A549 (cell line): Measurements from ENCODE around the gene ZNHIT2. TPM values are rescaled to one million over a fixed set of nuclear protein-coding genes. Genes with fewer than 3 reads are reported as not detected.

Experiments
- ATAC-seq, 2 experiments: fragments of 200-7000 bp in 1 of 2; fragments of >200 bp in 1 of 2; cut with Nextera tagmentation in 1 of 2; cut with Tn5 transposase in 1 of 2; 3 replicates each; pipeline versions ENCODE4 v1.8.0 to v1.9.1; 2018 to 2020; ENCODE audit warnings: mild to moderate bottlenecking in 1 of 2, moderate library complexity in 1 of 2
- CTCF ChIA-PET: fragments of 300-600 bp; sonication (Branson Sonifier 250); formaldehyde crosslinking; extraction: SDS; loops from one replicate; lab custom pipeline; 2021; ENCODE audit warnings: antibody characterized with exemption, inconsistent platforms; lab: Yijun Ruan, JAX
- POLR2A ChIA-PET: fragments of 350-600 bp; formaldehyde crosslinking; extraction: SDS; loops from one replicate; lab custom pipeline; 2021; ENCODE audit warnings: antibody characterized with exemption, inconsistent platforms; lab: Yijun Ruan, JAX
- DNase-seq, 2 experiments: peaks; one replicate each; pipeline versions ENCODE4 v3.0.0 to v3.0.0-alpha.2; 2011 to 2016; ENCODE audit warnings: low read depth in 1 of 2, low spot score in 1 of 2
- FAIRE-seq: peaks from 2 replicates; lab custom pipeline; 2011; peaks lifted over from hg19 to GRCh38; lab: Jason Lieb, UNC
- H3K27ac ChIP-seq, 2 experiments: fragments of >200 bp; sonication (Bioruptor Twin); formaldehyde crosslinking; 3 replicates each; pipeline ENCODE4 v1.5.1; 2016 to 2017
- H3K4me1 ChIP-seq: fragments of >200 bp; sonication (Bioruptor Twin); formaldehyde crosslinking; 3 replicates; pipeline ENCODE4 v1.6.1; 2016
- H3K4me2 ChIP-seq: fragments of >200 bp; sonication (Bioruptor Twin); formaldehyde crosslinking; 3 replicates; pipeline ENCODE4 v1.6.1; 2016
- H3K4me3 ChIP-seq: fragments of >200 bp; sonication (Bioruptor Twin); formaldehyde crosslinking; 3 replicates; pipeline ENCODE4 v1.5.1; 2016
- H3K9me3 ChIP-seq: fragments of >200 bp; sonication (Bioruptor Twin); formaldehyde crosslinking; 3 replicates; pipeline ENCODE4 v1.6.1; 2016
- ATOH8 ChIP-seq: fragments of 250-450 bp; sonication (Bioruptor Pico); IDR thresholded peaks from 2 replicates; pipeline ENCODE4 v1.5.0; 2020; ENCODE audit warnings: low read depth, mild to moderate bottlenecking, moderate library complexity
- BCL3 ChIP-seq: fragments of >200 bp; sonication (Bioruptor Twin); formaldehyde crosslinking; IDR thresholded peaks from 3 replicates; pipeline ENCODE4 v1.6.1; 2016
- BHLHE40 ChIP-seq: IDR thresholded peaks from 2 replicates; pipeline ENCODE4 v1.6.1; 2012; ENCODE audit warnings: low read depth, low read length, inconsistent platforms
- CBX8 ChIP-seq: fragments of 200-600 bp; sonication (generic); IDR thresholded peaks from 2 replicates; pipeline ENCODE4 v1.6.1; 2016
- CEBPB ChIP-seq, 2 experiments: fragments of >200 bp in 1 of 2; sonication (Bioruptor Twin) in 1 of 2; formaldehyde crosslinking in 1 of 2; IDR thresholded peaks; 2 replicates each; pipeline ENCODE4 v1.6.1; 2012 to 2016
- CHD2 ChIP-seq: fragments of 150-350 bp; IDR thresholded peaks from 2 replicates; pipeline ENCODE4 v1.6.1; 2014; ENCODE audit warnings: low read length; ENCODE audit not compliant: partially characterized antibody
- ELK1 ChIP-seq: fragments of 150-350 bp; IDR thresholded peaks from 2 replicates; pipeline ENCODE4 v1.6.1; 2014; ENCODE audit warnings: low read depth, mild to moderate bottlenecking, low read length
- EP300 ChIP-seq, 2 experiments: fragments of >200 bp; sonication (Bioruptor Twin); formaldehyde crosslinking; IDR thresholded peaks; 2 replicates in 1 of 2; 3 replicates in 1 of 2; pipeline ENCODE4 v1.6.1; 2016 to 2017
- FOXS1 ChIP-seq: fragments of 250-450 bp; sonication (Bioruptor Pico); IDR thresholded peaks from 2 replicates; pipeline ENCODE4 v1.5.0; 2020; ENCODE audit warnings: mild to moderate bottlenecking, moderate library complexity
- HEYL ChIP-seq: fragments of 250-450 bp; sonication (Bioruptor Pico); IDR thresholded peaks from 2 replicates; pipeline ENCODE4 v1.8.0; 2021; ENCODE audit warnings: mild to moderate bottlenecking, moderate library complexity
- HMGXB4 ChIP-seq: fragments of 250-450 bp; sonication (Bioruptor Pico); IDR thresholded peaks from 2 replicates; pipeline ENCODE4 v1.5.0; 2021; ENCODE audit warnings: mild to moderate bottlenecking, moderate library complexity, borderline replicate concordance
- HOXB13 ChIP-seq: fragments of 250-450 bp; sonication (Bioruptor Pico); IDR thresholded peaks from 2 replicates; pipeline ENCODE4 v1.5.0; 2020; ENCODE audit warnings: low read depth, mild to moderate bottlenecking, moderate library complexity
- KDM5A ChIP-seq: fragments of 200-600 bp; sonication (generic); IDR thresholded peaks from 2 replicates; pipeline ENCODE4 v1.6.1; 2016; ENCODE audit warnings: antibody characterized with exemption, mild to moderate bottlenecking
- MAX ChIP-seq: IDR thresholded peaks from 2 replicates; pipeline ENCODE4 v1.6.1; 2012
- MAZ ChIP-seq: fragments of 150-350 bp; IDR thresholded peaks from 2 replicates; pipeline ENCODE4 v1.6.1; 2014; ENCODE audit warnings: antibody characterized with exemption, low read depth, low read length, borderline replicate concordance
- PBX3 ChIP-seq: IDR thresholded peaks from 2 replicates; pipeline ENCODE4 v1.6.1; 2012
- POLR2A ChIP-seq: IDR thresholded peaks from 2 replicates; pipeline ENCODE4 v1.6.1; 2012; ENCODE audit warnings: mild to moderate bottlenecking, low read length
- POLR2AphosphoS2 ChIP-seq: conservative IDR thresholded peaks from 2 replicates; pipeline ENCODE4 v1.6.1; 2012; ENCODE audit warnings: low read length, improper control_type of control experiment, inconsistent platforms
- RAD21 ChIP-seq, 2 experiments: fragments of >200 bp in 1 of 2; sonication (Bioruptor Twin) in 1 of 2; formaldehyde crosslinking in 1 of 2; IDR thresholded peaks in 1 of 2; conservative IDR thresholded peaks in 1 of 2; 2 replicates in 1 of 2; 3 replicates in 1 of 2; pipeline ENCODE4 v1.6.1; 2012 to 2018; ENCODE audit warnings: inconsistent platforms in 1 of 2
- RARB ChIP-seq: fragments of 250-450 bp; sonication (Bioruptor Pico); IDR thresholded peaks from 2 replicates; pipeline ENCODE4 v1.8.0; 2021; ENCODE audit warnings: mild to moderate bottlenecking, moderate library complexity
- RCOR1 ChIP-seq: fragments of 150-350 bp; IDR thresholded peaks from 2 replicates; pipeline ENCODE4 v1.6.1; 2014; ENCODE audit warnings: antibody characterized with exemption, low read length, low read depth
- REST ChIP-seq: fragments of 200-600 bp; sonication (generic); IDR thresholded peaks from 2 replicates; pipeline ENCODE4 v1.6.1; 2016; ENCODE audit warnings: antibody characterized with exemption, mild to moderate bottlenecking, moderate library complexity
- RFX5 ChIP-seq: fragments of 450-650 bp; IDR thresholded peaks from 2 replicates; pipeline ENCODE4 v1.7.1; 2014; ENCODE audit warnings: antibody characterized with exemption, mild to moderate bottlenecking, moderate library complexity
- RNF2 ChIP-seq: fragments of 200-600 bp; sonication (generic); IDR thresholded peaks from 2 replicates; pipeline ENCODE4 v1.6.1; 2016; ENCODE audit warnings: low read depth, mild to moderate bottlenecking, antibody characterized with exemption, moderate library complexity, borderline replicate concordance
- SMC3 ChIP-seq: fragments of >200 bp; sonication (Bioruptor Twin); formaldehyde crosslinking; IDR thresholded peaks from 3 replicates; pipeline ENCODE4 v1.6.1; 2018; ENCODE audit warnings: inconsistent platforms
- ZC3H11A ChIP-seq: fragments of 450-650 bp; IDR thresholded peaks from 2 replicates; pipeline ENCODE4 v1.6.1; 2014; ENCODE audit warnings: antibody characterized with exemption, mild to moderate bottlenecking
- ZSCAN20 ChIP-seq: fragments of 250-450 bp; sonication (Bioruptor Pico); IDR thresholded peaks from 2 replicates; pipeline ENCODE4 v1.8.0; 2022; ENCODE audit warnings: mild to moderate bottlenecking, moderate library complexity
- WGBS: methylation state at CpG from one replicate; pipeline ENCODE4 v1.1.6; 2017; ENCODE audit errors: missing lambda C conversion rate; 5-methylcytosine and 5-hydroxymethylcytosine counted together
- polyA minus RNA-seq: library from RNA; depleted of rRNA, polyadenylated mRNA; stranded (reverse); fragments of >200 nt; gene quantifications from 2 replicates; pipeline ENCODE4 v1.2.3, GENCODE V29; 2011; rRNA and poly(A)+ RNA removed
- polyA plus RNA-seq, 4 experiments: library from polyadenylated mRNA; depleted of rRNA in 3 of 4; stranded (reverse); fragments of >200 nt; fragmentation: RNase III in 1 of 4; extraction: RNeasy Plus Mini Kit Qiagen cat#74134 plus additional on column Dnase treatment in 1 of 4; gene quantifications; 2 replicates in 3 of 4; 3 replicates in 1 of 4; pipeline ENCODE4 v1.2.3, GENCODE V29; 2011 to 2017

ZNHIT2 gene
- polyA plus RNA-seq (2011; rRNA removed) (5.5 and 6.0 TPM in 2 replicates), polyA plus RNA-seq (2017; fragmentation: RNase III; extraction: RNeasy Plus Mini Kit Qiagen cat#74134 plus additional on column Dnase treatment) (12.4 to 14.0 TPM (median 13.5 TPM) in 3 replicates), polyA minus RNA-seq (2.9 and 4.0 TPM in 2 replicates)
- polyA plus RNA-seq (2012; cell fraction: cytosol; rRNA removed), result 9.8 and 15.8 TPM in 2 replicates
- polyA plus RNA-seq (2012; cell fraction: nucleus; rRNA removed), result 13.8 and 21.4 TPM in 2 replicates

- CTCF ChIA-PET, result interaction anchor here (0.7 to 6.3 kb wide), 35 partner anchors 8 to 375 kb away, joined by 3 to 75 read pairs (median 4); partner anchors contain the start of genes ARL2, BATF2, CAPN1 and SYVN1
- ATAC-seq (peak; percentile 55 to 74), DNase-seq (peak; percentile 82 to 98), FAIRE-seq (peak; percentile 61)
- Histone ChIP-seq H3K4me3 (peak within 1 kb of the TSS; percentile 86), H3K9me3 (no peaks in the 10 kb centered on the region), H3K27ac (peak within 1 kb of the TSS; percentile 93), H3K4me1 (peaks cover 34% of the 10 kb centered on the region; the same call in 2 of the 3 replicates), H3K4me2 (peak within 1 kb of the TSS; percentile 92)
- POLR2A ChIA-PET, result interaction anchor here (0.6 to 2.0 kb wide), 9 partner anchors 9 to 340 kb away, joined by 3 to 16 read pairs (median 4); partner anchors contain the start of genes CAPN1, DPF2, SNX15 and SYVN1
- WGBS, result 1% methylated on average over 37 of the region's 89 CpGs
- peak; percentile 82 for TF ChIP-seq POLR2A
- TF ChIP-seq ATOH8 (CRISPR knock-in tag), result no peak
- TF ChIP-seq PBX3, result peak; percentile 73
- TF ChIP-seq ZC3H11A, result peak; percentile 3; the same call in 1 of the 2 replicates
- TF ChIP-seq ZSCAN20 (CRISPR knock-in tag), result no peak
- no peak for TF ChIP-seq EP300 (IDR thresholded peaks at IDR 0.05)
- no peak for TF ChIP-seq HOXB13 (CRISPR knock-in tag)
- TF ChIP-seq CHD2, result no peak
- no peak for TF ChIP-seq ELK1
- peak; percentile 57 to 86 for TF ChIP-seq CEBPB (IDR thresholded peaks at IDR 0.05)
- TF ChIP-seq KDM5A, result peak; percentile 79
- TF ChIP-seq RARB (CRISPR knock-in tag), result no peak
- no peak for TF ChIP-seq CBX8
- TF ChIP-seq MAX, result peak; percentile 89
- no peak for TF ChIP-seq RFX5
- TF ChIP-seq SMC3, result peak; percentile 66
- peak; percentile 52; the same call in 1 of the 2 replicates for TF ChIP-seq RNF2
- peak; percentile 95; the same call in 1 of the 2 replicates for TF ChIP-seq HMGXB4 (CRISPR knock-in tag)
- 0 out of 2 replicates have a peak, but pooled peaks have one; percentile 2 for TF ChIP-seq BHLHE40
- TF ChIP-seq RAD21 (conservative IDR thresholded peaks at IDR 0.05 in 1 of 2, IDR thresholded peaks at IDR 0.05 in 1 of 2), result peak; percentile 80 to 83
- no peak; the same call in 1 of the 2 replicates for TF ChIP-seq REST
- TF ChIP-seq POLR2AphosphoS2, result peak; percentile 85; the same call in 1 of the 2 replicates
- no peak for TF ChIP-seq FOXS1 (CRISPR knock-in tag)
- no peak for TF ChIP-seq HEYL
- no peak for TF ChIP-seq RCOR1
- TF ChIP-seq BCL3, result 0 out of 3 replicates have a peak, but pooled peaks have one; percentile 36
- TF ChIP-seq MAZ, result 0 out of 2 replicates have a peak, but pooled peaks have one; percentile 43
These were observed at the start of gene ZNHIT2 for GRCh38 chr11:65117206-65118096. Gene ZNHIT2, minus strand, starts transcription at chr11:65117701. Its CDS starts 48 bp downstream, at chr11:65117653.
